GM18519 (cell line): ENCODE measurements around the gene NUP133.
"Not testable (repeated sequence)": the region's sequence is repeated elsewhere in the genome, so short reads cannot be mapped to it uniquely, and the experiment has no call there.

Experiments
- ATAC-seq: cut with Tn5 transposase; IDR thresholded peaks from one replicate; pipeline ENCODE4 v1.9.1; 2021; ENCODE audit warnings: mild to moderate bottlenecking, moderate library complexity; ENCODE audit not compliant: unreplicated experiment, low FRiP score

NUP133 gene

GRCh38 chr1:229511201-229511600, 3.1 kb upstream of the NUP133 start:
- ATAC-seq, result not testable (repeated sequence)

GRCh38 chr1:229509576-229509975, 1.4 kb upstream of the NUP133 start:
- no peak for ATAC-seq

- no peak for ATAC-seq
Observed at GRCh38 chr1:229508823-229509337, 739 bp upstream of the NUP133 start.

GRCh38 chr1:229507502-229507901, 639 bp downstream of the NUP133 start:
- no peak for ATAC-seq

GRCh38 chr1:229506633-229507032, 1.5 kb downstream of the NUP133 start:
- ATAC-seq, result no peak

GRCh38 chr1:229495782-229496181, 12.4 kb downstream of the NUP133 start:
- no peak for ATAC-seq

GRCh38 chr1:229487181-229487580, 21.0 kb downstream of the NUP133 start:
- ATAC-seq, result no peak

- ATAC-seq, result no peak
Observed at GRCh38 chr1:229485318-229485717, 22.8 kb downstream of the NUP133 start.

- no peak for ATAC-seq
Observed at GRCh38 chr1:229482511-229482910, 25.6 kb downstream of the NUP133 start.

GRCh38 chr1:229480495-229480894, 27.6 kb downstream of the NUP133 start:
- ATAC-seq, result no peak

GRCh38 chr1:229479660-229480399, 28.3 kb downstream of the NUP133 start:
- ATAC-seq, result peak; percentile 56

- ATAC-seq, result peak; percentile 65
Observed at GRCh38 chr1:229478852-229479251, 29.3 kb downstream of the NUP133 start.

- ATAC-seq, result not testable (repeated sequence)
Observed at GRCh38 chr1:229475859-229476258, 32.3 kb downstream of the NUP133 start.

GRCh38 chr1:229474509-229474908, 33.6 kb downstream of the NUP133 start:
- ATAC-seq, result no peak

GRCh38 chr1:229471175-229471574, 37.0 kb downstream of the NUP133 start:
- no peak for ATAC-seq

- no peak for ATAC-seq
Observed at GRCh38 chr1:229470406-229471043, 37.6 kb downstream of the NUP133 start.

- ATAC-seq, result no peak
Observed at GRCh38 chr1:229466887-229467286, 41.3 kb downstream of the NUP133 start.

- no peak for ATAC-seq
Observed at GRCh38 chr1:229464672-229465071, 43.5 kb downstream of the NUP133 start.

GRCh38 chr1:229461032-229461668, 47.0 kb downstream of the NUP133 start:
- ATAC-seq, result no peak

GRCh38 chr1:229459815-229460214, 48.3 kb downstream of the NUP133 start:
- ATAC-seq, result no peak

- ATAC-seq, result no peak
Observed at GRCh38 chr1:229457436-229457835, 50.7 kb downstream of the NUP133 start.
